Measurements from ENCODE around the gene TMEM18. TPM values are rescaled to one million over a fixed set of nuclear protein-coding genes. Genes with fewer than 3 reads are reported as not detected.

TMEM18 gene
- total and polyA plus RNA-seq, 8 donors: 1.4 to 31.1 (median 14.5) TPM

- no peak overlapping the region for H3K27ac ChIP-seq
- no peak for TF ChIP-seq CTCF (IDR thresholded peaks at IDR 0.05)
- no peak for TF ChIP-seq EP300 (IDR thresholded peaks at IDR 0.05)
- WGBS, 5 donors: 93 to 97% (median 95%) methylated on average over 13 of the region's 13 CpGs
- no peaks in the 10 kb centered on the region for H3K9me3 ChIP-seq
- peaks cover 0 to 26% (median 17%) of the 10 kb centered on the region in 4 donors for H3K4me1 ChIP-seq
- H3K36me3 ChIP-seq: peaks cover 28 to 73% (median 65%) of the 10 kb centered on the region in 4 donors
- intact Hi-C loops (cut with DNase I; ENCODE audit: low total_unique reads): no loop called here
- DNase-seq: no peak
- H3K27me3 ChIP-seq: no peaks in the 10 kb centered on the region
- no peak overlapping the region for H3K4me3 ChIP-seq
These were observed 4.7 kb downstream of the TMEM18 start for GRCh38 chr2:672606-672905.

GRCh38 chr2:671787-672605, 5.2 kb downstream of the TMEM18 start:
- no peak for DNase-seq
- H3K9me3 ChIP-seq: no peaks in the 10 kb centered on the region
- peaks cover 0 to 26% (median 17%) of the 10 kb centered on the region in 4 donors for H3K4me1 ChIP-seq
- peaks cover 28 to 79% (median 70%) of the 10 kb centered on the region in 4 donors for H3K36me3 ChIP-seq
- H3K27ac ChIP-seq: no peak overlapping the region
- whole genome bisulfite sequencing, 5 donors: 85 to 94% (median 89%) methylated on average over 17 to 18 of the region's 18 CpGs
- intact Hi-C loops (cut with DNase I; ENCODE audit: low total_unique reads): no loop called here
- H3K4me3 ChIP-seq: no peak overlapping the region
- no peak for TF ChIP-seq POLR2A (IDR thresholded peaks at IDR 0.05)
- no peak for TF ChIP-seq CTCF (IDR thresholded peaks at IDR 0.05)
- TF ChIP-seq POLR2AphosphoS5 (IDR thresholded peaks at IDR 0.05): no peak
- TF ChIP-seq EP300 (IDR thresholded peaks at IDR 0.05): no peak
- H3K27me3 ChIP-seq: no peaks in the 10 kb centered on the region

GRCh38 chr2:671072-671471, 6.1 kb downstream of the TMEM18 start:
- no peak for DNase-seq
- WGBS, 5 donors: 81 to 97% (median 90%) methylated on average over 5 to 8 of the region's 9 CpGs
- H3K27me3 ChIP-seq: no peaks in the 10 kb centered on the region
- peaks cover 0 to 22% (median 13%) of the 10 kb centered on the region in 4 donors for H3K4me1 ChIP-seq
- peaks cover 0 to 6% (median 3%) of the 10 kb centered on the region in 4 donors for H3K9me3 ChIP-seq
- no peak overlapping the region for H3K27ac ChIP-seq
- H3K36me3 ChIP-seq: peaks cover 28 to 88% (median 79%) of the 10 kb centered on the region in 4 donors
- TF ChIP-seq CTCF (IDR thresholded peaks at IDR 0.05): no peak
- no peak for TF ChIP-seq POLR2A (IDR thresholded peaks at IDR 0.05)
- TF ChIP-seq POLR2AphosphoS5 (IDR thresholded peaks at IDR 0.05): no peak
- TF ChIP-seq EP300 (IDR thresholded peaks at IDR 0.05): no peak
- intact Hi-C loops (cut with DNase I; ENCODE audit: low total_unique reads): no loop called here
- no peak overlapping the region for H3K4me3 ChIP-seq

GRCh38 chr2:670637-671036, 6.6 kb downstream of the TMEM18 start:
- peaks cover 0 to 18% (median 9%) of the 10 kb centered on the region in 4 donors for H3K4me1 ChIP-seq
- no peak overlapping the region for H3K4me3 ChIP-seq
- intact Hi-C loops (cut with DNase I; ENCODE audit: low total_unique reads): no loop called here
- H3K36me3 ChIP-seq: peaks cover 28 to 92% (median 84%) of the 10 kb centered on the region in 4 donors
- WGBS, 5 donors: 91 to 96% (median 92%) methylated on average over 12 to 18 of the region's 18 CpGs
- H3K9me3 ChIP-seq: peaks cover under 1 to 10% (median 6%) of the 10 kb centered on the region in 4 donors
- DNase-seq: no peak
- TF ChIP-seq EP300 (IDR thresholded peaks at IDR 0.05): no peak
- no peak for TF ChIP-seq CTCF (IDR thresholded peaks at IDR 0.05)
- no peak for TF ChIP-seq POLR2A (IDR thresholded peaks at IDR 0.05)
- no peak for TF ChIP-seq POLR2AphosphoS5 (IDR thresholded peaks at IDR 0.05)
- no peak overlapping the region for H3K27ac ChIP-seq
- H3K27me3 ChIP-seq: no peaks in the 10 kb centered on the region
